Measurements from ENCODE around the gene EPSTI1.
"Not testable (repeated sequence)": the region's sequence is repeated elsewhere in the genome, so short reads cannot be mapped to it uniquely, and the experiment has no call there.

Gene EPSTI1

DNA sequence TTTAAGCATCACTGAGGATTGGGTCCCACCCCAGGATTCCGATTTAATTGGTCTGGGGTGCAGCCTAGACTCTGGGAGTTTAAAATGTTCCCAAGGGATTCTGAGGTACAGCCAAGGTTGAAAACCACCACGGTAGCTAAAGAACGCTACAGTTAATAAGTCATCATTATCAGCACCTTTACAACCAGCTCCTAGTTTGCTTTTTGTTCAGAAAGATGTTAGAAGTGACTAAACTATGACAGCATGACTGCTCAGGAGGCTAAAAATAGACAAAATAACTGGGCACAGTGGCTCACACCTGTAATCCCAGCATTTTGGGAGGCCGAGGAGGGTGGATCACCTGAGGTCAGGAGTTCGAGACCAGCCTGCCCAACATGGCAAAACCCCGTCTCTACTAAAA, 11.7 kb upstream of the EPSTI1 start:
- DNase-seq, result no peak

DNA sequence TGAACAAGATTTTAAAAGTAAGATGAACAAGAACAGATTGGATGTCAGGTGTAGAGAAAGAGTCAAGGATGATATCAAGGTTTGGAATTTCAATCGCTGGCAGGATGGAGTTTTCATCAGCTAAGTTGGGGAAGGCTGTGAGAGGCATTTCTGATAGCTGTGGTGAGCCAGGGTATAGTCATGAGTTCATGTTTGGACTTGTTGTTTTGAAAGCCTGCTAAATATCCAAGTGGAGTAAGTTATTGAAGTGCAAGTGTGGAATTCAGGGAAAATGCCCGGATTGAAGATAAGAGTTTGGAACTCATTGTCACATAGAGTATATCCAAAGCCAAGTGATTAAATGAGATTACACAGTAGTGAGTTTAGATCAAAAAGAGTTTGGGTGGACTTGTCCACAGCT, 11.0 kb upstream of the EPSTI1 start:
- DNase-seq, result no peak

- no peak for DNase-seq
These were observed 10.0 kb upstream of the EPSTI1 start for GRCh38 chr13:43002021-43002420.

GRCh38 chr13:43000676-43001075, 8.6 kb upstream of the EPSTI1 start:
- no peak for DNase-seq

DNA sequence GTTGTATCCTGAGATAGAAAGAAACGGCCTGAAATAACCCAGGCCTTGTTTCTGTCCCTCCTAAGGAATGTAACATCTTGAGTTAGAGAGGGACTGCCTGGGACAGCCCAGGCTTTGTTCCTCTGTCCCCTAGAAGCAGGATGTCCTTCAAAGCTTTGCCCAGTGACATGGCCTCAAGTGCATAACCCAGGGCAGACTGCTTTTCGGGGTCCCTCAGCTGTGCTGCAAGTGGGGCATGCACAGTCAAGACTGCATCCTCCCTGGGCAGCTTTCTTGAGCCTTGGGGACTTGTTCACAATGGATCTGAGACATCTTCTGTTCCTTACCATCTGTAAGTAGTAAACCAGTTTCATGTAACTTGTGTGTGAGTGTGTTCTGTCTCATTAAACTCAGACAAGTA, 7.5 kb upstream of the EPSTI1 start:
- DNase-seq, result no peak

- no peak for DNase-seq
These were observed 5.3 kb upstream of the EPSTI1 start for GRCh38 chr13:42997381-42997780.

DNA sequence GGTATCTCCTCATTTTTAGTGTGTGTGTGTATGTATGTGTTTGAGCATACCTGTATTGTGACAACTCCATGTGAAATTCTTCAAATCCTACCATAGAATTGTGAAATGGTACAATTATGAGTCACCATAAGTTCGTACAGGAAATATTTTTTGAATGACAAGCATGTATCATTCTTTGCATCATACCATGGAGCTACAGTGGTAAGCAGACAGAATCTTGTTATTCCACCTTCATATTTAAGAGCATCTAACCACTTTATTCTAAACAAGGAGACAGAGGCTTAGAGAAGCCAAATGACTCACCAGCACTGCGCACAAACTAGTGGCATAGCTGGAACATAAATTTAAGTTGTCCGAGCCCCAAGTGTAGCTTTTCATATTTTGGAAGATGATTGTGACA, 4.5 kb upstream of the EPSTI1 start:
- peak; percentile 37 for DNase-seq

DNA sequence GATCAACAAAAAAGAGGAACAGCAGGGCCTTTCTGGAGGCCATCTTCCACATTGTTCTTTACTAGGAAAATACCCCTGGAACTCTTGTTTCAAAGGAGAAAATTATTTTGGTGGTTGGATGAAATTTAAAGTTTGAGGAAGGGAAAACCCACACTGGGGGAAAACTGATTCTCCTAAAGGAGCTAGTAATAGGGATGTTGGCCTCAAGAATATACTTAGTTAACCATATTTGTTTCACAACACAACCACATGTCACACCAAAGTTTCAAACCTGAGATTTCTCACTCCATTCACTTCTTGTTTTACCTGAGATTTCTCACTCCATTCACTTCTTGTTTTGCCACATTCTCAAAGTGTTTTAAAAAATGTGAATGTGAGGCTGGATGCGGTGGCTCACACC, 2.8 kb upstream of the EPSTI1 start:
- DNase-seq, result no peak

DNA sequence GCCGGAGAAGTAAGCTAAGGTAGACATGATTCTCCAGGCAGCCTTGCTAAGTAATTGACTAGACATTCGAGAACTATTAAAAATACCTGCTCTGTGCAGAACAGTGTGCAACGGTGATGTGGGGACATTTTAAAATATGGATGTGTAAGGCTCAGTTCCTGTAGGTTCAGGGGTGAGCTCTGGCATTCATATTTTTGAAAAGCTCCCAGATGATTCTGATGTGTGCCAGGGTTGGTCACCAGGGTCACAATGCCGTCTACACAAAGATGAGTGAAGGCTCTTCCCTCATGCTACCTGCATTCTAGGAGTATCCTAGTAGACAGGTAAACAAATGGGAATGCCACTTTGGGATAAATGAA, 702 bp upstream of the EPSTI1 start:
- DNase-seq, result no peak

- not testable (repeated sequence) for DNase-seq
These were observed 676 bp downstream of the EPSTI1 start for GRCh38 chr13:42991233-42991897.

- DNase-seq, result no peak
These were observed 1.5 kb downstream of the EPSTI1 start for GRCh38 chr13:42990291-42991232.

GRCh38 chr13:42986176-42986574, 5.9 kb downstream of the EPSTI1 start:
- no peak for DNase-seq

- DNase-seq, result no peak
These were observed 6.5 kb downstream of the EPSTI1 start for GRCh38 chr13:42985312-42986175.

- no peak for DNase-seq
These were observed 7.3 kb downstream of the EPSTI1 start for GRCh38 chr13:42984691-42985090.

DNA sequence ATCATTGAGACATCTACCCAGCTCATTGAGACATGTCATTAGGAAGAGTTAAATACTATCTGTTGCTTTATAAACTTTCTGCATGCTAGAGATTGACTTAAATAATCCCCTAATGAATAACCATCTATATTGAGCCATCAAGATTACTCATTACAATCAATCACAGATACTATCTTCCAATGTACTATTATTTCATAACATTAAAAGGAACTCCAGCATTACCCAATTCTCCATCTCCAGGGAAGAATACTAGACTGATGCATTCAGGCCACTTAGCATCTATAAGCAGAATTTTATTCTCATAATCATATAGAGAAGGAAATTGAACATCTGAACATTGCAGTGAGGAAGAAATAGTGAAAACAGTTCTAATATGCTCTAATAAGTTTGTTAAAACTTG, 8.0 kb downstream of the EPSTI1 start:
- no peak for DNase-seq

- DNase-seq, result no peak
These were observed 10.2 kb downstream of the EPSTI1 start for GRCh38 chr13:42981853-42982252.

DNA sequence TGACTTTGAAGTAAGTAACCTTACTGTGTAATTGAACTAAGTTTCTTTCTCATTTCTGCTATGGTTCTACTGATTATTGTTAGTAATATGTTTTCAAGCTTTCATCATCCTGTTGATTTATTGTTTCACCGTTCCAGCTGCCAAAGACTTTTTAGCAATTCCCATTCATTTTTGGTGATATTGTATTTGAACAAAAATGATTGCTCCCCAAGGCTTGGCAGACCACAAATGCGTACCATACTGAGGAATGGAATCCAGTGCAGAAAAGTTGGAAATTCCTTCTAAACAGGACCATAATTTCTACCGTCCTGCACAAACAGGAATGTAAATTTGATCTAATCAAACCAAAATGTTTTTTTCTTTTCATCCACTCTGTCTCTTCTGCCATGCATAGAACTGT, 10.7 kb downstream of the EPSTI1 start:
- DNase-seq, result no peak

DNA sequence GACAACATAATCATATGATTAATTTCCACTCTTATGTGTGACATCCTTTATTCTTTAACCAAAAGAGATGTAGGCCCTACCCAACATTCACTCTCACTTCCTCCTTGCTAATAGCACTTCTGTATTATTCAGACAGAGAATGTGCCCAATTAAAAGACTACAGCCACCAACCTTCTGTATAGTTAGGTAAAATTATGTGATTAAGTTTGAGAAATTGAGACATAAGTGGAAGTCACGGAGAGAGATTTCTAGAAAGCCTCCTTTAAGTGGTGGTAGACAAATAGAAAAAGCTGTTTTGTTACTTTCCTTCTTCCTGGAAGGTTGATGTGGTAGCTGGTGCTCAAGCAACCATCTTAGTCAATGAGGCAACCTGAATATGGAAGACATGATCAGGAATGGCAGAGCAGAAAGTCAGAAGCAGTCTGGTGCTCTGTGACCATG, 14.8 kb downstream of the EPSTI1 start:
- no peak for DNase-seq

DNA sequence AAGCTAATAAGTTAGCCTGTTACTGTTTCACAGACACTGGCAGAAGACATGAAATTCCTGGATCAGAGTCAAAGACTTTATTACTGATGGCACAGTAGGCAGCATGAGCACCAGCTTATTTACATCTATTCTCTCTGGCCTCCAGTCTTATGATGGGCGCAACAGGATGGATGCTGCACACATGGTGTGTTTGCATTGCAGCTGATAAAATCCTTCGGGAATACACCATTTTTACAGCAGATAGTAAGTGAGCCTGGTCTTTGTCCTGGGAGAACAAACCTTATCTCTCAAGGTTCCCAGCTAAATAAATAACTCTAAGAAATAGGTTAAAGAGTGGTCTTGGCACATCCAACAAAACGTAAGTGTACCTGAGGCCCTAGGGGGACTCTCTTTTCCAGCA, 16.0 kb downstream of the EPSTI1 start:
- DNase-seq, result no peak

GRCh38 chr13:42973581-42973980, 18.5 kb downstream of the EPSTI1 start:
- no peak for DNase-seq

- no peak for DNase-seq
These were observed 20.2 kb downstream of the EPSTI1 start for GRCh38 chr13:42971691-42972347.

DNA sequence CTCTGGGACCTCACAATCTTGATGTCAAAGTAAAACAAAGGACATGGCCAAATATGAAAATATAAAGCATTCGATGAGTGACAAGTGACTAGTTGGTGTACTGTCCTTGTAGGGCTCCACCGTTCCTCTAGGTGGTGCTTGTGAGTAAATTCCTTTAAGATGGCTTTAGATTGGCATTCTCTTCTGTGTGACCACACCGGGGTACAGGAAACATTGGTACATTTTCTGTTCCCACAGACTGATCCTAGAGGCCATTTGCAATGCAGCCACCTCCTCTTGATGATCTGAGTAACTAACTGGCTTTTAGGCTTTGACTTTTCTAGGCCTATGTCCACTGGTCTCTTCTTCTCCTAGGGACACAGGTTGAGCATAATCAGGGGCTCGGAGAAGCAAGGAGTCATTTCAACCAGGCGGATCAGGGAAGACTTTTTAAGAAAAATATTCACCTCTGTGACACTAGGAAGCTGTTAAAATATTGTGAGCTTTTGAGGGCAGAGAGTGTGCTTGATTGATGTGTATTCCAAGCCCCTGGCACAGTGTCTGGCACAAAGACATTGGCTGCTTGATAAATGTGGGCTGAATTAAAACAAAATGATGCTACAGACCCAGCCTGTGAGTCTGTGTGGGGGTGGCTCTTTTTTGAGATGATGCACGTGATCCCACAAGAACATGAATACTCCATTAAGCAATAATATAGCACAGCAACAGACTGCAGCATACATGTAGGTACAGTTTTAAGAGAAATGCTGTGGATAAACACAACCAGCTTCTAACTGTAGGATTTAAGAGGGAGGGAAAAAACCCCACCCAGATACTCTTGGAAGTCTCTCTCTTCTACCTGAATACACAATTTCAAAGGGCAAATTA, 21.0 kb downstream of the EPSTI1 start:
- DNase-seq, result no peak

Measured in amniotic stem cell (primary cell).